ENCODE results near the gene NECTIN3.

The NECTIN3 gene

GRCh38 chr3:111173328-111173900 is 101.8 kb downstream of the NECTIN3 start:
- in situ Hi-C loops (cut with MboI; ENCODE audit: low sequenced_read_pairs, unreplicated experiment), result no loop called here
- no peak for TF ChIP-seq CTCF (IDR thresholded peaks at IDR 0.05; ENCODE audit: borderline replicate concordance, control extremely low read depth, extremely low read depth, insufficient read depth, missing control alignments)
- no peak for DNase-seq (ENCODE audit: low spot score)

- no peak for TF ChIP-seq CTCF (IDR thresholded peaks at IDR 0.05; ENCODE audit: borderline replicate concordance, control extremely low read depth, extremely low read depth, insufficient read depth, missing control alignments)
- DNase-seq (ENCODE audit: low spot score), result no peak
Observed at GRCh38 chr3:111173906-111174305, 102.3 kb downstream of the NECTIN3 start.

GRCh38 chr3:111190518-111190917 is 118.9 kb downstream of the NECTIN3 start:
- TF ChIP-seq CTCF (IDR thresholded peaks at IDR 0.05; ENCODE audit: borderline replicate concordance, control extremely low read depth, extremely low read depth, insufficient read depth, missing control alignments), result no peak
- in situ Hi-C loops (cut with MboI; ENCODE audit: low sequenced_read_pairs, unreplicated experiment), result no loop called here

More at GRCh38 chr3:111173906-111174305, 102.3 kb downstream of the NECTIN3 start:
- in situ Hi-C loops (cut with MboI; ENCODE audit: low sequenced_read_pairs, unreplicated experiment), result no loop called here

GRCh38 chr3:111193472-111193871 is 121.9 kb downstream of the NECTIN3 start:
- no peak for TF ChIP-seq CTCF (IDR thresholded peaks at IDR 0.05; ENCODE audit: borderline replicate concordance, control extremely low read depth, extremely low read depth, insufficient read depth, missing control alignments)
- in situ Hi-C loops (cut with MboI; ENCODE audit: low sequenced_read_pairs, unreplicated experiment), result no loop called here
- DNase-seq (ENCODE audit: low spot score), result no peak

More at GRCh38 chr3:111190518-111190917, 118.9 kb downstream of the NECTIN3 start:
- DNase-seq (ENCODE audit: low spot score), result no peak

GRCh38 chr3:111194048-111194447 is 122.4 kb downstream of the NECTIN3 start:
- no peak for TF ChIP-seq CTCF (IDR thresholded peaks at IDR 0.05; ENCODE audit: borderline replicate concordance, control extremely low read depth, extremely low read depth, insufficient read depth, missing control alignments)
- DNase-seq (ENCODE audit: low spot score), result no peak
- in situ Hi-C loops (cut with MboI; ENCODE audit: low sequenced_read_pairs, unreplicated experiment), result no loop called here

- in situ Hi-C loops (cut with MboI; ENCODE audit: low sequenced_read_pairs, unreplicated experiment), result no loop called here
- TF ChIP-seq CTCF (IDR thresholded peaks at IDR 0.05; ENCODE audit: borderline replicate concordance, control extremely low read depth, extremely low read depth, insufficient read depth, missing control alignments), result no peak
- DNase-seq (ENCODE audit: low spot score), result no peak
Observed at GRCh38 chr3:111197485-111197884, 125.9 kb downstream of the NECTIN3 start.
